Epidermal melanocyte (primary cell): Measurements from ENCODE around the gene CCL17.
"Not testable (repeated sequence)": the region's sequence is repeated elsewhere in the genome, so short reads cannot be mapped to it uniquely, and the experiment has no call there.

ENCODE experiments used
- DNase-seq: peaks from one replicate; pipeline ENCODE4 v3.0.0; 2011; ENCODE audit warnings: low spot score; ENCODE audit not compliant: insufficient read length

The CCL17 gene

DNA sequence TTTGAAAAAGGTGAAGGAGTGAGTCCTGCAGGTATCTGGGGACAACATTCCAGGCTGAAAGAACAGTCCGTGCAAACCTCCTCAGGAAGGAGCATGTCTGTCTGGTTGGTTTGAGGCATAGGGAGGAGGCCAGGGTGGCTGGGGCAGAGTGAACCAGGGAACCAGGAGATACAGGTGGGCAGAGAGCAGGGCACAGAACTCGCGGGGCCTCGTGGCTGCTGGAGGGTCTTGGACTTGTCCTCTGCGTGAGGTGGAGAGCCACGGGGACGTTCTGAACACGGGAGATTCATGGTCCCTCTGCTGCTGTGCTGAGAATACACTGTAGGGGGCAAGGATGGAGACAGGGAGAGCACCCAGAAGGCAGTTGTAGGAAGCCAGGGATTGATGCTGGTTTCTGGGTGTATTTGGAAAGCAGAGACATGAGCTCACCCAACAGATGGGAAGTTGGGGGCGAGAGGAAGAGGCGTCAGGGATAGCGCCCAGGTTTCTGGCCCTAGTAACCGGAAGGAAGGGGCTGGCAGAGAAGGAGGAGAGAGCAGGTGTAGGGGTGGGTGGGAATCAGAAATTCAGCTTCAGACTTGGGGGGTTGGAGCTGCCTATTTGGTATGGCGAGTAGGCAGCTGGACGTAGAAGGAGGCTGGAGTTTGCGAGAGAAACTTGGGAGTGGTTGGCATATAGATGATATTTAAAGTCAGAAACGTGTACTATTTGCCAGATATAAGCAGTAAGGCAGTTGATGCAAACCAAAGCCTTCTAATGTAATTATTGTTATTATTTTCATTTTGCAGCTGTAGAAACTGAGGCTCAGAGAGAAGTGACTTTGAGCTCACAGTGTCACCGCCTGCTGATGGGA, at the start of gene CCL17:
TSS of gene CCL17 (plus strand) at position 803 of the 853 bp plus-strand sequence. CDS start 9,166 bp downstream, outside the sequence.
- no peak for DNase-seq

DNA sequence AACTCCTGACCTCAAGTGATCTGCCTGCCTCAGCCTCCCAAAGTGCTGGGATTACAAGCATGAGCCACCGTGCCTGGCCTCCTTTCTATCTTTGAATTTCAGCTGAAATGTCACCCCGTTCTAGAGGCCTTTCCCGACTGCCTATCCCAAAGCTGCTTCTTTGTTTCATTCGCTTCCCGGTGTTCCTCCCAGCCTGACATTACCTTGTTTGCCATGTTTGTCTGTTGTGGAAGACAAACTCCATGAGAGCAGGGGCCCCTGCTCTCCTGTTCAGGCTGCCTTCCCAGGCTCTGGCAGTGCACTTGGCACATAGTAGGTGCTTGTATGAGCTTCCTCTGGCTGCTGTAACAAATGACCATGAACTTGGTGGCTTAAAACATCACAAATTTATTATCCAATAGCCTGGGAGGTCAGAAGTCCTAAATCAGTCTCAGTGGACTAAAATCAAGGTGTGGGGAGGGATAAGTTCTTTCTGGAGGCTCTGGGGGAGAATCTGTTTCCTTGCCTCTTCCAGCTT, 48.6 kb upstream of the CCL17 start:
- no peak for DNase-seq

DNA sequence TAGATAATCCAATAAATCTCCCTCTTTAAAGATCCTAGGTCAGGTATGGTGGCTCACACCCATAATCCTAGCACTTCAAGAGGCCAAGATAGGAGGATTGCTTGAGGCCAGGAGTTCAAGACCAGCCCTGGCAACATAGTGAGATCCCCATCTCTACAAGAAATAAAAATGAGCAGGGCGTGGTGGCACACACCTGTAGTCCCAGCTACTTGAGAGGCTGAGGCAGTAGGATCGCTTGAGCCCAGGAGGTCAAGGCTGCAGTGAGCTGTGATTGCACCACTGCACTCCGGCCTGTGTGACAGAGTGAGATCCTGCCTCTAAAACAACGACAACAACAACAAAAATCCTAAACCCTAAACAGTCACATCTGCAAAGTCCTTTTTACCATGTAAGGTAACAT, 48.0 kb upstream of the CCL17 start:
- no peak for DNase-seq

GRCh38 chr16:57357330-57358085, 47.1 kb upstream of the CCL17 start:
- DNase-seq = no peak

DNA sequence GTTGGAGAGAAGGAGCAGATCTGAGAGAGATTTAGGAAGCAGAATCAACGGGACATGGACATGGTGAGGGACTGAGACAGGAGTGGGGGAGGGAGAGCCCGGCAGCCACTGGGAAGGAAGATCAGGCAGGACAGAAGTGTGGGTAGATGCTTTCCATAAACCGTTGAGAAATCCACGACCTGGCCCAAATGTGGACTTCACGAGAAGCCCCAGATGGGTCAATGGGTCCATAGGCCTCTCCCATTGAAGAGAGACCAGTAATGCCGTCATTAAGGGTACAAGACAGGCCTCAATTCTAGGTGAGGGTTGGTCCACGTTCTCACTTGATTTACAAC, 46.5 kb upstream of the CCL17 start:
- DNase-seq = no peak

- DNase-seq = no peak
Measured at GRCh38 chr16:57358527-57359095, 46.0 kb upstream of the CCL17 start, which contains the start of gene CCL22. Gene CCL22, plus strand, starts transcription at chr16:57358783. Its CDS starts 34 bp downstream, at chr16:57358817.

- no peak for DNase-seq
Measured at GRCh38 chr16:57360321-57360935, 44.1 kb upstream of the CCL17 start.

DNA sequence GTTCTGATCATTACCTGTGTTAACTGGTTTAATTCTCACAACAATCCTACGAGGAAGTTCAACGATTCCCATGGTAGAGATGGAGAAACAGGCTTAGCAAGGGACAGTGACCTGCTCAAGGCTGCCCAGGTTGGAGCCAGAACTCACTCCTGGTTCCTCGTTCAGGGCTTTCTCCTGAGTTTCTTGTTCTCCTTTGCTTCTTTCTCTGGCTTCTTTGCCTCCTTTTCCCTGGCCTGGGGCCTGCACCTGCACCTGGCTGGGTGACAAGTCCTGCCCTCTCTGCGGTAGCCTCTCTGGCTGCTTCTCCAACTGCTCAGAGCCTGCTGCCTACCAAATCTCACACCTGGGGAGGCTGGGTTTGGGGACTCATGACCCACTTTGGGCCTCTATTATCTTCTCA, 43.2 kb upstream of the CCL17 start:
- no peak for DNase-seq

DNA sequence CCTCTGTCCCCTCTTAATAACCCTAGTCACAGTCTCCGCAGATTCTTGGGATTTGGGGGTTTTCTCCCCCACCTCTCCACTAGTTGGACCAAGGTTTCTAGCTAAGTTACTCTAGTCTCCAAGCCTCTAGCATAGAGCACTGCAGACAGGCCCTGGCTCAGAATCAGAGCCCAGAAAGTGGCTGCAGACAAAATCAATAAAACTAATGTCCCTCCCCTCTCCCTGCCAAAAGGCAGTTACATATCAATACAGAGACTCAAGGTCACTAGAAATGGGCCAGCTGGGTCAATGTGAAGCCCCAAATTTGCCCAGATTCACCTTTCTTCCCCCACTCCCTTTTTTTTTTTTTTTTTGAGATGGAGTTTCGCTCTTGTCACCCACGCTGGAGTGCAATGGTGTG, 40.4 kb upstream of the CCL17 start:
- DNase-seq = no peak

DNA sequence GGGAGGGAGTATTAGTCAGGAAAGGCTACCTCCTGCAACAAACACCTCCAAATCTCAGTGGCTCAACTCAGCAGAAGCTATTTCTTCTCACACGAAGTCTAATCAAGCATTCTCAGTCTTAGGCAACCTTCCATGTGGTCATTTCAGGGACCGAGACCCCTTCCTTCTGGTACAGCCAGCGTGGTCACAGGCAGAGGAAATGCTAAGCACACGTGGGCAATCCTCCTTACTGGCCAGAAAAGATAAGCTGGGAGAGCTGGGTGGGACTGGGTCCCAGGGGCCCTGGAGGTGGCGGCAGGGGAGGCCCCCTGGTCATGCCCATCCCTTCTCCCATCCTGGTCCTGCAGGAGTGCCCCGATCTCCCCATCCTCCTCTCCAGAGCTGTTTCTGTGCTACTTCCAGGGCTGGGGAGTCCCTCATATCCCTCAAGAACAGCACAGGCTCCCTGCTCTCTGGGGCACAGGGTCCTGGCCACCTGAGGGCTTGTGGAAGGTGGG, 38.0 kb upstream of the CCL17 start:
- DNase-seq = no peak

- no peak for DNase-seq
Measured at GRCh38 chr16:57367116-57367752, 37.3 kb upstream of the CCL17 start.

DNA sequence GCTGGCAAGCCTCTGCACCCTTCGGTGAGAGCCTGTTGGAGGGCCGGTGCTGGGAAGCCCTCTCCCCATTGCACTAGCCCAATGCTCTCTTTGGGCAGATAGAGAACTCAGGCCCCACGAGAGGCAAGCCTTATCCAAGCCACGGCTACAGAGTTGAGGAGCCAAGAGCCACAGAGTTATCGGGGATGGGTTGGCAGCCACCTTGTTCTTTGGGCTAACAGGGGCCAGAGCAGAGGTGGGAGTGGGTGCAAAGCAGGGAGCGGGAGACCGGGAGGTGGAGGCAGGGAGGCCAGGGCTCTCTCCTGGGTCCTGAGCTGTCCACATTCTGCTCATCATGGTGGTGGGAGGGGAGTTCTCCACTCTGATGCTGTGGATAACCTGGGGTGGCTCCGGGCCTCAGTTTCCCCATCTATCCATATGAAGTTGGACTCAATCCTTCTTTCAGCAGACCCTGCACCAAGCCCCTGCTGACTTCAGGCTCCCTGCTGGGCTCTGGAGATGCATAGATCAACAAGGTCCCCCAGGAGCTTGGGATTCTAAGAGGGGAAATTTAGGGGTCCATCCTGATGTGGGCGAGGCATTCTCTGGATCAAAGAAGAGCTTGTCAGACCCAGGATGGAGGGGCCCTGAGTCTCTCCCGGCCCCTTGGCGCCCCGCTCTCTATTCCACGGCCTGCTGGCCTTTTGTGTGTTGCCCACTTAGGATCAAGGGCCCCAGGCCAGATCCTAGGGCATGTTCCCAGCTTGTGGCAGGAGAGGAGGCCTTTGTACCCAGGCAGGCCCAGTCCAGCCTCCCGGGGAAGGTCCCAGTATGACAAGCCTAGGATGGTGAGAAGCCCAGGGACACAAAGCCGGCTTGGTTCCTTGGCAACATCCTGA, 32.8 kb upstream of the CCL17 start:
- no peak for DNase-seq

- peak; percentile 69 for DNase-seq
Measured at GRCh38 chr16:57372372-57373116, 32.0 kb upstream of the CCL17 start, which contains the start of gene CX3CL1. Gene CX3CL1, plus strand, starts transcription at chr16:57372490. Its CDS starts 79 bp downstream, at chr16:57372569.

DNA sequence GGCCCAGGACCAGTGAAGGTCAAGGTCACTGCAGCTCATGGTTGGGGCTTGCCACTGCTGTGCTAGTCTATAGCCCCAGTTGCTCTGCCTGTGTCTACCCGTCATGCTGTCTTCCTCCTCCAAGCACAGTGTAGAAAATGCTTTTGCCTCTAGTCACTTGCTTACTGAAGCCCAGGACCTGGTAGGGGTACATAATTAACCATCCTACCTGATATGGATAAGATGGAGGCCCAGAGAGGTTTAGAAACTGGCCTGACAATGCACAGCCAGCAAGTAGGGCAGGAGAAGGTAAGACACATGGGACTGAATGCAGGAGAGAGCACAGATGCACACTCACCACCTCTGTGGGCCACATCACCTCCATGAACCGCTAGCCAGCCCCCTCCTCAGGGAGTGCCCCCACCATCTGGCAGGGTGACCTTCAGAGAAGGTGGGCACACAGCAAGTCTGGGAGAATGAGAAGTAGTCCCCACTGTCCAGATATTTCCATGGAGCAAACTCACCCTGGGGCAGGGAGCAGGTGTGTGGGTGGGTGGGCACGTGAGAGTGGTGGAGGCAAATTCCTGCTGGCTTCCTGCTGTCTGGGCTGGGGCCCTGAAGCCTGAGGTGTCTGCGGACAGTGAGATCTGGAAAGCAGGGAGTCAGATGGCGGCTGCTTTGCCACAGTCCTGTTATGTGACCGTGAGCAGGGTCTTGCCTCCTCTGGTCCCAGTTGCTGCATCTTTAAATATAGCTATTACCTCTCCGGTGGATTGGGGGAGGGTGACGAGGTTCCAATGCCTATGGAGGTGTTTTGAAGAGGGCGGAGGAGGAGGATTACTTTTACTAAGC, 31.2 kb upstream of the CCL17 start:
- DNase-seq = no peak

DNA sequence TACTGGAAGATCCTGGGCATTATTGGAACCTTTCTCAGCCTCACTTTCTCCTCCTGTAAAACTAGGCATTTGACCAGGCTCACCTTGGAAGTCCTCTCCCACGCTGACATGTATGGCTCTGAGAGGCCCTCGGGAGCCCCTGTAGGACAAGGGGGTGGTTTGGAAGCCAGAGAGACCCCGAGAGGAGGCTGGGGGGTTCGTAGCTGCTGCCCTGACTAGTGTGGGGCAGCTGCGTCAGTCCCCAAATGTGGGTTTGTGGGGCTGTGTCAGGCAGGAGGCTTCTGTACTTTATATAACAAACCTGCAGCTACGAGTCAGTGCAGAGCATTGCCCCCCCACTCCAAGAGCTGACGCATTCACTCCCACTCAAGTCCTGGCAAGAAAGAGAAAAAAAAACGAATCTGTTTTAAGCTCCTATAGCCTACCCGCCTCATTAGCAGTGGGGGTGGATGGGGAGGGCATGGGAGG, 30.5 kb upstream of the CCL17 start:
- no peak for DNase-seq

DNA sequence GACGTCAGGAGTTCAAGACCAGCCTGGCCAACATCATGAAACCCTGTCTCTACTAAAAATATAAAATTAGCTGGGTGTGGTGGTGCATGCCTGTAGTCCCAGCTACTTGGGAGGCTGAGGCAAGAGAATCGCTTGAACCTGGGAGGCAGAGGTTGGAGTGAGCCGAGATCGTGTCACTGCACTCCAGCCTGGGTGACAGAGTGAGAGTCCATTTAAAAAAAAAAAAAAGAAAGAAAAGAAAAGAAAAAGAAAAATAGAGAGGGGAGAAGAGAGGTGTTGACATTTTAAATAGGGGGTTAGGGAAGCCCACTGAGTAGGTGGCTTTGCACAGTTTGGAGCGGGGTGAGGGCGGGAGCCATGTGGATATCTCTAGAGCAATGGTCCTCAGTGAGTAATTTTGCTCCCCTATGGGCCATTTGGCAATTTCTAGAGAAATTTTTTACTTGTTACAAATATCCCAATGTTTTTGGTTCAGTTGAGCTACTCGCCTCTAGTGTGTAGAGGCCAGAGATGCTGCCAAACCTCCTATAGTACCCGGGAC, 29.6 kb upstream of the CCL17 start:
- DNase-seq = not testable (repeated sequence)

- no peak for DNase-seq
Measured at GRCh38 chr16:57376313-57376818, 28.2 kb upstream of the CCL17 start.
